Fibroblast of the conjunctiva (primary cell): ENCODE data around the gene OGFOD3.
"Not testable (repeated sequence)": the region's sequence is repeated elsewhere in the genome, so short reads cannot be mapped to it uniquely, and the experiment has no call there.

Source experiments
- DNase-seq: peaks from one replicate; pipeline ENCODE4 v3.0.0-alpha.2; 2010; ENCODE audit warnings: low read depth

Gene OGFOD3

GRCh38 chr17:82433560-82434215 lies 15.3 kb upstream of the OGFOD3 start:
- DNase-seq = no peak

GRCh38 chr17:82432017-82432416 lies 13.6 kb upstream of the OGFOD3 start:
- DNase-seq = no peak

DNA sequence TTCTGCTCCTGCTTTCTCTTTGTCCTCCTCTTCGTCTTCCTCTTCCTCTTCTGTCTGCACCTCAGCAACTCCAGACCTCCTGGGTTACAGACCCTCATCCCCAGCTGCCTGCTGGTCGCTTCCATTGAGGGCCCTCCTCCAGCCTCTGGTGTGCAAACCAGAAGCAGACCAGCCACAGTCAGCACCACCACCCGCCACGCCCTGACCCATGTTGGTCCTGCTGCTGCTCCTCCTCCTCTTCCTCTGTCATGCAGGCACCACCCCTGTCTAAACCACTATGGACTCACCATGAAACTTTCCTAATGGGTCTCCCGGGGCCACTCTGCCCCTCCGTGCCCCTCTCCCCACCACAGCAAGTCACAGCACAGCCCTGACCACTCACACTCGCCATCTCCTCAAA lies 11.4 kb upstream of the OGFOD3 start:
- no peak for DNase-seq

- no peak for DNase-seq
Observed at GRCh38 chr17:82428546-82428945, 10.2 kb upstream of the OGFOD3 start.

DNA sequence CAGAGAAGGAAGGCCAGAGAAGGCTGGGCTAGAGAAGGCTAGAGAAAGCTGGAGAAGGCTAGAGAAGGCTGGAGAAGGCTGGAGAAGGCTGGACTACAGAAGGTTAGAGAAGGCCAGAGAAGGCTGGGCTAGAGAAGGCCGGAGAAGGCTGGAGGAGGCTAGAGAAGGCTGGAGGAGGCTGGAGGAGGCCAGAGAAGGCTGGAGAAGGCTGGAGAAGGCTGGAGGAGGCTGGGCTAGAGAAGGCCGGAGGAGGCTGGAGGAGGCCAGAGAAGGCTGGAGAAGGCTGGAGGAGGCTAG lies 6.4 kb upstream of the OGFOD3 start:
- DNase-seq = no peak

DNA sequence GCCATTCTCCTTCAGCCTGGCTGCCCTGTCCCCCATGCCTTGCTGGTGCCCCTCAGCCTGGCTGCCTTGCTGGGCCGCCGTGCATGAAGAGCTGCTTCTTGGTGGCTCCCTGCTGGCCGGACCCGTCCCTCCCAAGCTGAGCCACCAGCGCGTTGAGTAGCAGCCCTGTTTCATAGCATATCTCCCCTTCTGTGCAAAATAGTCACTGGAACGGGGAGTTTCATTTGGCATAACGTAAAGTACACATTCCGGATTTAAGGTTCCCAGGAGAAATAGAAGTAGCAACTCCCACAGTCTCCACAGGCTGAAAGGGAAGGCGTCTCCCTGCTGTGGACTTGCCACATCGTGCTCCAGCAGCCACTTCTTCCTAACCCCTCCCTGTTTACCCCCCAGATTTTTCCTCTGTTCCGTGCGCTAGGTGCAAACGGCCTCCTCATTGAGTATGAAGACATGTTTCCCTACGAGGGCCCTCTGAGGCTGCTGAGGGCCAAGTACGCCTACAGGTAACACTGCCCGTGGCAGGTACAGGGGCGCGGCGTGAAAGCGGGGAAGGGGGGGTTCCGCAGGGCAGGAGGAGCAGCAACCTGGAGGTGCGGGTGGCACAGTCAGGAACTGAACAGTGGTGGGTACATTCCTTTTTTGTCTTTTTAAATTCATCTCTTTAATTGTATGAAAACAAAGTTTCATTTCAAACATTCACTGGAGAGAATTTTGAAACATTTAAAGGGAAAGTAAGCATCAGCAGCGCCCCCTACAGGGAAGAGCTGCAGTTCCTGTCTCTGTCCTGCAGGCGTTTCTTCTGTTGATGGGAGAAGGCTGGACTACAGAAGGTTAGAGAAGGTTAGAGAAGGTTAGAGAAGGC lies 5.8 kb upstream of the OGFOD3 start:
- DNase-seq = peak; percentile 16

DNA sequence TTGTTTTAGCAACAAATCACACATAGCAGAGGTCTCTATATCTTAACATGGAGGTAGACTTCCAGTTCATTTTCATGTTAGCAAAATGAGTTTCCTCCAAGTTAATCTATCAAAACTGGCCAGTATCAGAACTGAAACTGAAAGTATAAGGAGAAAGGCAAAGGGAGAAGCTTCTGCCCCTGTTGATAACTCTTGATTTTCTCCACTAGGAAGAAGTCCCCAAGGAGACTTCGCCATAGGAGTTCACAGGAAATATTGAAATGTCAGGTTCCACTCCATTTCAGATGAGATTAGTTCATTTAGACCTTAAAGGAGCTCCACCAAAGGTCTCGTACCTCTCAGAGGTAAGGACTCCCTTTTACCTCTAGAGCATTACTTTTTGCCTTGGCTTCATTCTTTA lies 1.2 kb upstream of the OGFOD3 start:
- no peak for DNase-seq

GRCh38 chr17:82416771-82417170 lies 1.6 kb downstream of the OGFOD3 start:
- no peak for DNase-seq

DNA sequence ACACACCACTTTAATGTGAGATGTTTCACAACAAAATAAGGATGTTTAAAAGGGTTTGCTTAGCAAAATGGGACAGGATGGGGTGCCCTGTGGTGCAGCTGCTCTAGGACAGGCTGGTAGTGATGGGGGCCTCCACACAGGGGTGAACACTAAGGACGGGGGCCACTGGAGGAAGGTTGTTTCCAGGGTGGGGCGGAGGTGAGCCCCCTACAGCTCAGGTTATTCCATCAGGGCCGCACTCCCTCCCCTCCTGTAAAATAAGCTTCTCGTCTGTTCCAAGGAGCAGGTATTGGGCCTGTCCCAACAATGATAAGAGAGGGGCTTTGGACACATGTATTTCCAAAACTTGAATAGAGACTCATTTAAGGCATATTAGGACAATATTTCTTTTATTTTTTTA lies 2.1 kb downstream of the OGFOD3 start:
- no peak for DNase-seq

DNA sequence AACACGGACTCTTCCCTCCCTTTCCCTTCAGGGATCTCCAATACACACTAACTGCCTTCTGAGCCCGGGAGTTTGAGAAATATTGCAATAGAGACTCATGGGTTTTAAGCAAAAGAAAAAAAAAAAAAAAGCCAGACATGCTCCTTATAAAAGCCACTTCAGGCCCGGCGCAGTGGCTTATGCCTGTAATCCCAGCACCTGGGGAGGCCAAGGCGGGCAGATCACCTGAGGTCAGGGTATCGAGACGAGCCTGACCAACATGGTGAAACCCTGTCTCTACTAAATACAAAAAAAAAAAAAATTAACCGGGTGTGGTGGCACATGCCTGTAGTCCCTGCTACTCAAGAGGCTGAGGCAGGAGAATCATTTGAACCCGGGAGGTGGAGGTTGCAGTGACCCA lies 2.6 kb downstream of the OGFOD3 start:
- no peak for DNase-seq

GRCh38 chr17:82415336-82415735 lies 3.0 kb downstream of the OGFOD3 start:
- DNase-seq = no peak

DNA sequence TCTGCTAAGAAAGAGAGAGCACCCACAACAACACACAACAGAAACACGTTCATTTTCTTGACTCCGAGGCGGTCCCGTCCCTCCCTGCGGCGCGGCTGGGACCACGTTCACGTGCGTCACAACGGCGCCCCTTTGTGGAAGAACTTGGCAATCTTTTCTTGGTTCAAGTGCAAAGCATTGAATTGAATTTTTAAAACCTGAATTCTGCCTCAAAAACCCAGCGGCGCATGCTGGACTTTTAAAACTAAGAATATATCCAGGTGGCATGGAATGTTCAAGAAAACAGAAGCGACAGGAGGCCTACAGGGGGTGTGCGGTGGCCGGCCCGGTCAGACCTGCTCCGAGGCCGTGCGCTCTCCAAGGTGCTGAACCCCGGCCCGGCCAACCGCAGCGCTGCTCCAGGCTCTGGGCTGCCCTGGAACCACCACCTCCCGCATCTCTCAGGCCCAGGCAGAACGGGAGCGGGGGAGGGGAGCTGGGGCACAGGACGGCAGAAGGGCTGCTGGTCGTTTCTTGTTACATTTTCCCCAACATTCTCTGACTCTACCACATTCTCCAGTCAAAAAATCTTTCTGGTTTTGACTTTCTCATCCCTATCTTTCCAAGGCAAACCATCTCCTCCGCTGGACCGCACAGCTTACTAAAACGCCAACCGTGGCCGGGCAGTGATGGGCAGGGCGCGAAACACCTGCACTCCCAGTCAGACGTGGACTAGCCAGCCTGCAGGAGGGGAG lies 3.7 kb downstream of the OGFOD3 start:
- DNase-seq = peak; percentile 57

DNA sequence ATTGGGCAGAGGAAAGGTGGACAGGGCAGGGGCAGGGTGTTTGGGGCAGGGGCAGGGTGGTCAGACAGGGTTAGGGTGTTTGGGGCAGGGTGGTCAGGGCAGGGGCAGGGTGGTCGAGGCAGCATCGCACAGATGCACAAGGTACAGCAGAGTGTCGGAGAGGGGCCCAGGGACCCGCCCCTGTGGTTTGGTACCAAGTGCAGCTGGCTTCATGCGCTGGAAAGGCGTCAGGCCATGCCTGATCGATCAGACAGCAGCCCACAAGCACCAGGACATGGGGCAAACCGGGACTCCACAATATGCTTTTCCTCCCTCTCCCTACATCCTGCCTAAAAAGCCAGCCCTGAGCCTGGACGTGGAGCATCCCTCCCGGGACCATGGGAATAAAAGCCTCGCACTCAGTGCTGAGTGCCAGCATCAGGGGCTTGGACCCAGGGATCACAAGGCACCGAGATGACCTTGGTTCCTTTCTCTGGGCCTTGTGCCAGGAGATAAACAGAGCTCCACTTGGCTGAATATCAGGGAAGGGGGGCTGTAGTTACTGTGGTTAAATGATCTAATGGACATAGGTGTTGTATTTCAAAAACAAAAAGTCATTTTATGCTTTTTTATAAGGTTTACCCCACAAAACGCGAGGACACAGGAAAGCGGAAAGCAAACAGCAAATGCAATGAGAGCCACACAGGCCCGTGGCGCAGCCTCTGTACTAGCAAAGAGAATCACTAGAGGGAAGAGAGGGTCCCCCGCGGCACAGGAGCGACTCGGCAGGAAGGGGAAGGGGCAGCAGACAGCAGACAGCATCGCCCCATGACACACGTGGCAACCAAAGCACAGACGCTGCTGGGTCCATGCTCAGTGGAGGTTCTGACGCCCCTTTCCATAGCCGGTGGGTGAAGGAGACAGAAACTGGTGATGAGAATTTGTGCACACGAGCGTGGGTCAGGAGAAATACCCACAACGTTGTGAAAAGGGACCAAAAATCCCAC lies 5.6 kb downstream of the OGFOD3 start:
- no peak for DNase-seq

- not testable (repeated sequence) for DNase-seq
Observed at GRCh38 chr17:82412081-82412480, 6.3 kb downstream of the OGFOD3 start.

DNA sequence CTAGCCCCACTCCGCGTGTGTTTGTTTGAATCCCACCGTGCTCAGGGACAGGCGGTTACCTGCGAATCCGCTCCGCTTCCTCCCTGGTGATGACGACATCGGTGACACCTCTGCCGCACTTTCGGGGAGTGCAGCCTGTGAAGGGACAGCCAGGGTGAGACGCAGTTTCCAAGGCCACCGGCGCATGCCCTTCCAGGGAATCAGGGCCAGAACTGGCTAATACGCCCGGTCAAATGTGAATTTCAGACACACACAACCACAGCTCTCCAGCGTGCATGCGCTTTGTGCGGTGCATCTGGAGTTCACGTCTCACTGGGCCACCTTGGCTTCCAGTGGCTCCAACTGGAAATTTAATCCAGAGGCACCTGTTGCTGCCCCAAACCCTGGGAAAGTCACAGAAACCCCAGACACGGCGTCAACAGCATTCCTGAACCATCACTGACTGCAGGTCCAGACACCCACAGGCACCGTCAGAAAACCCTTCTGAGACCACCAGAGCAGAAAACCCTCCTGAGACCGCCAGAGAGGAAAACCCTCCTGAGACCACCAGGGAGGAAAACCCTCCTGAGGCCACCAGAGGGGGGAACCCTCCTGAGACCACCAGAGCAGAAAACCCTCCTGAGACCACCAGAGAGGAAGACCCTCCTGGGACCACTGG lies 6.9 kb downstream of the OGFOD3 start:
- DNase-seq = no peak

GRCh38 chr17:82410014-82410716 lies 8.2 kb downstream of the OGFOD3 start:
- DNase-seq = no peak

DNA sequence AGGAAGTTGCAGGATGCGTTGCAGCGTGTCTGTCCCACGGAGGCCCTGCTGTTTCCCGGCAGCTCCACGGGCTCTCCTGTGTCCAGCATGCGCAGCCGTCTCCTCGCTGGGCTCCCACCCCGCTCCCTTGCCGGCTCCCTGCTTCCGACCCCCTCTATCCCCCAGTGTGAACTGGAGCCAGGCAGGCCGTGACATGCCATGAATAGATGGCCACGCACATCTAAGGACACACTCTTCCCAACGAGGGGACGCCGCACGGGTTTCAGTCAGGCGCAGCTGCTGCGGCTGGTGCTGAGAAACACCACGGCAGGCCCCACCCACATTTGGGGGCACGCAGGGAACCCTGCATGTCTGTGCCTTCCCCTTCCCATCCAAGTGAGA lies 9.5 kb downstream of the OGFOD3 start:
- no peak for DNase-seq

DNA sequence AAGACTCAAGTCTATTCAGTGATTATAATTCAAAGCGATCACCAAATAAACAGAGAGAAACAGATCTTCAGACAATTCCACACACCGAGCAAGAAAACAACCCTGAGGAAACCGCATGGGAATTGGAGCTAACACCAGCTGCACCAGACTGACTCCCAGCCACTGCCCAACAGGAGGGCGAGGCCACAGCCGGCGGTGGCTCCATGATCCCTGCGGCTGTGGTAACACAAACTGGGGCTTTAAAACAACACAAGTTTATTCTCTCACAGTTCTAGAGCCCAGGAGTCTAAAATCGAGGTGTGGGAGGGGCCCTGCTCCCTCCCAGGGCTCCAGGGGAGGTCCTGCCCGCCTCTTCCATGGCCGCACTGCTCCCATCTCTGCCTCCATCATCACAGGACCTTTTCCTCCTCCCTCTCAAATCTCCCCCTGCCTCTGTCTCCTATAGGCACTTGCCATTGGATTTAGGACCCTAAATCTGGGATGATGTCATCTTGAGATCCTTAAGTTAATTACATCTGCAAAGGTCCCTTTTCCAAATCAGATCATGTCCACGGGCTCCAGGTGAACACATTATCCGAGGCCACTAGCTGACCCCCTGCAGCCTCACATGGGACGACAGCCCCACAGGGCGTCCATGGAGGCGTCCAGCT lies 10.0 kb downstream of the OGFOD3 start:
- DNase-seq = no peak

GRCh38 chr17:82407255-82407654 lies 11.1 kb downstream of the OGFOD3 start:
- DNase-seq = no peak

GRCh38 chr17:82406131-82406671 lies 12.2 kb downstream of the OGFOD3 start:
- DNase-seq = no peak
